NCI-H2196 treated with DMSO at 0.1 percent for 48 hours (cell line): ENCODE measurements around the gene TMEM123.
"Not testable (repeated sequence)": the region's sequence is repeated elsewhere in the genome, so short reads cannot be mapped to it uniquely, and the experiment has no call there.

Experiments used
- DNase-seq: peaks from one replicate; lab custom pipeline; 2025; ENCODE audit not compliant: unreplicated experiment; lab: John Stamatoyannopoulos, UW

Gene TMEM123

GRCh38 chr11:102396708-102397563 is 55.6 kb downstream of the TMEM123 start:
- DNase-seq = no peak

GRCh38 chr11:102395720-102396393 is 56.7 kb downstream of the TMEM123 start:
- DNase-seq = no peak

- DNase-seq = no peak
Observed at GRCh38 chr11:102393272-102393730, 59.3 kb downstream of the TMEM123 start.

- DNase-seq = no peak
Observed at GRCh38 chr11:102391549-102392237, 60.9 kb downstream of the TMEM123 start.

GRCh38 chr11:102390667-102391465 is 61.7 kb downstream of the TMEM123 start:
- peak; percentile 45 for DNase-seq

GRCh38 chr11:102389253-102389652 is 63.3 kb downstream of the TMEM123 start:
- no peak for DNase-seq

- no peak for DNase-seq
Observed at GRCh38 chr11:102387043-102387781, 65.4 kb downstream of the TMEM123 start.

GRCh38 chr11:102386136-102386734 is 66.3 kb downstream of the TMEM123 start:
- no peak for DNase-seq

GRCh38 chr11:102385085-102386007 is 67.2 kb downstream of the TMEM123 start:
- DNase-seq = no peak

- DNase-seq = no peak
Observed at GRCh38 chr11:102384419-102385079, 68.0 kb downstream of the TMEM123 start.

- no peak for DNase-seq
Observed at GRCh38 chr11:102383839-102384238, 68.7 kb downstream of the TMEM123 start.

- no peak for DNase-seq
Observed at GRCh38 chr11:102382384-102382783, 70.2 kb downstream of the TMEM123 start.

GRCh38 chr11:102378818-102379217 is 73.7 kb downstream of the TMEM123 start:
- no peak for DNase-seq

- DNase-seq = no peak
Observed at GRCh38 chr11:102377891-102378290, 74.7 kb downstream of the TMEM123 start.

- no peak for DNase-seq
Observed at GRCh38 chr11:102375720-102376399, 76.7 kb downstream of the TMEM123 start.

GRCh38 chr11:102374633-102375424 is 77.7 kb downstream of the TMEM123 start:
- DNase-seq = not testable (repeated sequence)

- DNase-seq = no peak
Observed at GRCh38 chr11:102368472-102368871, 84.1 kb downstream of the TMEM123 start.
